Measurements from ENCODE around the gene LOXL1. TPM values are rescaled to one million over a fixed set of nuclear protein-coding genes. Genes with fewer than 3 reads are reported as not detected.

The LOXL1 gene
- total RNA-seq, 1 donor from 2014 or later = 29.0 TPM

DNA sequence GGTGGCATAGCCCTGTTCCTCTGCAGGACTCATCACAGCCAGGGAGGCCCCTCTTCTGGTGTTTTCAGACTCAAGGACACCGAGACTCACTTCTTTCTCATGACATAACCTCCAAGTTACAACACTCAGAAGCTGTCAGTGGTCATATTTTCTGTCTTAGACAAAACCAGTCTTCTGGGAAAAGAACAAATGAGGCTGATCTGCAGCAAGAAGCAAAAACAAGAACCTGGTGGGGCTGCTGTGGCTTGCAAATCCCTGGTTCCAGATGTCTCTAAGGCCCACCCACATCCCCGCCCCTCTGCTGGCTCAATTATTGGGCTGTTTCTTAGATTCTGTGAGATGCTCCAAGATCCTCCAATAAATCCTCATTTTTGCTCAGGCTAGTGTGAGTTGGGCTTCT lies 16.6 kb upstream of the LOXL1 start:
- no peaks in the 10 kb centered on the region for H3K9me3 ChIP-seq
- no peak for DNase-seq (ENCODE audit: extremely low spot score in 2 of 2)
- H3K4me1 ChIP-seq = no peaks in the 10 kb centered on the region
- intact Hi-C loops (cut with DNase I) = loop anchor here (10.0 kb wide), 1 partner anchor 55 kb away; no protein-coding TSS in a partner anchor
- H3K27ac ChIP-seq = no peak overlapping the region
- H3K27me3 ChIP-seq = no peaks in the 10 kb centered on the region
- no peaks in the 10 kb centered on the region for H3K36me3 ChIP-seq
- no peak for TF ChIP-seq POLR2AphosphoS5 (IDR thresholded peaks at IDR 0.05; ENCODE audit: insufficient read depth in 1 of 2, low read depth in 1 of 2)
- TF ChIP-seq CTCF (IDR thresholded peaks at IDR 0.05) = no peak
- TF ChIP-seq POLR2A (IDR thresholded peaks at IDR 0.05) = no peak
- no peak overlapping the region for H3K4me3 ChIP-seq

DNA sequence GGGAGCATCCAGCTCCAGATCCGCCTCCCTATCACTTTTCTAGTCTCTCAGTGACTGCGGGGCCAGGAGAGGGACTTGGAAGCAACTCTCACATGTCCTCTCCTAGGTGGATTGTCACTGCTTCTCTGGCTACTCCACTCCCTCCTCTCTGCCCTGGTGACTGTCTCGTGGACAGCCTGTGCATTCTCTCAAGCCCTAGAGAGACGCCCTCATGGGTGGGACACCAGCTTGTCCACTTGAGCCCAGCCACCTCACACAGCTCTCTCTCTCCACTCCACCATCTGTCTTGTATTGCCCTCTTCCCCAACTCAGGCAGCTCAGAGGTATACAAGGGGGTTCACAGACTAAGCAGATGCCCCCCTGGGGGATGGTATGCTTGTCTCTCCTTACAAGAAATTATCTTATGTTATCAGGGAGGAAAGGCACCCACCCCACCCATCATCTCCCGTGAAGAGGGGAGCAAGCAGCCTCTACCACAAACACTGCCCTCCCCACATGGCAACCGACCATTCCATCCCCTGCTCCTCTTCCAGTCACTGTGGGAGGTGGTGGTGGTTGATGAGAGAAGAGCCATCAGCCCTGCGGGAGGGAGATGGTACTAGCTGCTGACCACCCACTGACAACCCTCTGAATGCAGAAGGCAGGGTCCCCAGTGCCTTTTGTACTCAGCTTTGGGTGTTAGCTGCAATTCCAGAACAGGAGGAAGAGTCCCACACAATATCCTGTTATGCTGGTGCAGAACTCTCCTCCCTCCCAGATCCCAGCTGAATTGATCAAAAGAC lies 15.5 kb upstream of the LOXL1 start:
- intact Hi-C loops (cut with DNase I) = no loop called here
- Histone ChIP-seq H3K4me1 (no peaks in the 10 kb centered on the region), H3K36me3 (no peaks in the 10 kb centered on the region), H3K4me3 (no peak overlapping the region), H3K9me3 (no peaks in the 10 kb centered on the region), H3K27ac (no peak overlapping the region), H3K27me3 (no peaks in the 10 kb centered on the region)
- TF ChIP-seq CTCF (IDR thresholded peaks at IDR 0.05) (no peak), POLR2A (IDR thresholded peaks at IDR 0.05) (no peak), POLR2AphosphoS5 (IDR thresholded peaks at IDR 0.05; ENCODE audit: insufficient read depth in 1 of 2, low read depth in 1 of 2) (no peak)
- DNase-seq (ENCODE audit: extremely low spot score in 2 of 2) = no peak

GRCh38 chr15:73912030-73912596 lies 14.1 kb upstream of the LOXL1 start:
- intact Hi-C loops (cut with DNase I) = no loop called here
- H3K9me3 ChIP-seq = no peaks in the 10 kb centered on the region
- no peak overlapping the region for H3K4me3 ChIP-seq
- H3K36me3 ChIP-seq = no peaks in the 10 kb centered on the region
- DNase-seq (ENCODE audit: extremely low spot score in 2 of 2) = no peak
- no peak overlapping the region for H3K27ac ChIP-seq
- H3K27me3 ChIP-seq = no peaks in the 10 kb centered on the region
- TF ChIP-seq CTCF (IDR thresholded peaks at IDR 0.05) = no peak
- TF ChIP-seq POLR2AphosphoS5 (IDR thresholded peaks at IDR 0.05; ENCODE audit: insufficient read depth in 1 of 2, low read depth in 1 of 2) = no peak
- no peak for TF ChIP-seq POLR2A (IDR thresholded peaks at IDR 0.05)
- H3K4me1 ChIP-seq = no peaks in the 10 kb centered on the region

DNA sequence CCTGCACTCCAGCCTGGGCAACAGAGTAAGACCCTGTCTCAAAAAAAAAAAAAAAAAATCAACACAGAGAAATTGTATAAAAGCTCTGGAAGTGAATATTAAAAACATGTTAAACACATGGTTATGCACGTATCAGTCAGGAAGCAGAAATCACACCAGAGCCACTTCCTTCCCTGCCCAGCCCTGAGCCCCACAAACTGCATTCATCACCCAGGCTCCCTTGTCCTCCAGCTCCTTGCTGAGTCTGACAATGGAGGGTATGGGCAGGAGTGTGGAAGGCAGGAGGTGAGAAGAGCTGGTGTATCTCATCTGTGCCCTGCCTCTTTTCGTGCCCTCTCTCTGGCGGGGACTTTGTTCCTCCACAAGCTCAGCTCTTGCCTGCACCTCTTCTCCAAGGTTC lies 12.1 kb upstream of the LOXL1 start:
- no peak overlapping the region for H3K4me3 ChIP-seq
- no peaks in the 10 kb centered on the region for H3K9me3 ChIP-seq
- no peaks in the 10 kb centered on the region for H3K4me1 ChIP-seq
- no peak for DNase-seq (ENCODE audit: extremely low spot score in 2 of 2)
- H3K27me3 ChIP-seq = no peaks in the 10 kb centered on the region
- intact Hi-C loops (cut with DNase I) = no loop called here
- TF ChIP-seq CTCF (IDR thresholded peaks at IDR 0.05) (no peak), POLR2A (IDR thresholded peaks at IDR 0.05) (no peak), POLR2AphosphoS5 (IDR thresholded peaks at IDR 0.05; ENCODE audit: insufficient read depth in 1 of 2, low read depth in 1 of 2) (no peak)
- no peak overlapping the region for H3K27ac ChIP-seq
- no peaks in the 10 kb centered on the region for H3K36me3 ChIP-seq

DNA sequence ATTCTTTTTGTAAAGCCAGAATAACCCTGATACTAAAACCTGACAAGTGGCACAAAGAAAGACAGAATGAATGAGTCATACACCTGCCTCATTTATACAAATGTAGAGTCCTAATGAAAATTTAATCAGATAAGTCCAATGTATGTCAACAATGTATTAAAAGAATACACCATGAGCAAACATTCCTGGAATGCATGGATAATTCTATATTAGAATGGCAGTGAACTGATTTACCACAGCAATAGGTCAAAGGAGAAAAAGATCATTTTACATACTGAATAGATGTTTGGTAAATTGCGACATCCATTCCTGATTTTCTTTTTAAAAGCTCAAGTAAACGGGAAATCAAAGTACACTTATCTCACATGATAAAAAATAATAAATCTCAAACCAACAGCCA lies 11.2 kb upstream of the LOXL1 start:
- H3K36me3 ChIP-seq = no peaks in the 10 kb centered on the region
- H3K9me3 ChIP-seq = no peaks in the 10 kb centered on the region
- no peaks in the 10 kb centered on the region for H3K27me3 ChIP-seq
- DNase-seq (ENCODE audit: extremely low spot score in 2 of 2) = no peak
- intact Hi-C loops (cut with DNase I) = no loop called here
- H3K4me3 ChIP-seq = no peak overlapping the region
- H3K4me1 ChIP-seq = no peaks in the 10 kb centered on the region
- TF ChIP-seq POLR2A (IDR thresholded peaks at IDR 0.05) = no peak
- TF ChIP-seq POLR2AphosphoS5 (IDR thresholded peaks at IDR 0.05; ENCODE audit: insufficient read depth in 1 of 2, low read depth in 1 of 2) = no peak
- TF ChIP-seq CTCF (IDR thresholded peaks at IDR 0.05) = no peak
- no peak overlapping the region for H3K27ac ChIP-seq

All from vagina (tissue), 2 donors.